Measurements from ENCODE around the gene MAEL. TPM values are rescaled to one million over a fixed set of nuclear protein-coding genes. Genes with fewer than 3 reads are reported as not detected.

MAEL gene
- not detected for total RNA-seq

DNA sequence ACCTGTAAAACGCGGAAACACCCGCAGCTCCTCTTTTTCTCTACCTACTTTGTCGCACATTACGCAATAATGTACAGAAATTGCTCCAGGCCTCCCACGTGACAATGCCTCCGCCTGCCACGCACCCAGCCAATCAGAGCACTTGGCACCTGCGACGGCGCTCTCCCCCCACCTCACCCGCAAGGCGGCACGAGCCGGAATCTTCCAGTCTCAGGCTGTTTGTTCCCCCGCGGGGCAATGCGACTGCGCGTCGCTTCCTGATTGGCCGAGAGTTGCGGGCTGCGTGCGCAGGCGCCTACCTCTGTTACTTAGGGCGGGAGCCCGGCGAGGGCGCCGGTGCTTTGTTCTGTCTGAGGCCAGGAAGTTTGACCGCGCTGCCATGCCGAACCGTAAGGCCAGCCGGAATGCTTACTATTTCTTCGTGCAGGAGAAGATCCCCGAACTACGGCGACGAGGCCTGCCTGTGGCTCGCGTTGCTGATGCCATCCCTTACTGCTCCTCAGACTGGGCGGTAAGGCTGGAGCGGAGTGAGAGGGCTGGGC is at the start of gene MAEL:
Gene MAEL (plus strand): TSS at position 307 of the 542 bp plus-strand sequence. CDS start 73 bp downstream, at position 380.

DNA sequence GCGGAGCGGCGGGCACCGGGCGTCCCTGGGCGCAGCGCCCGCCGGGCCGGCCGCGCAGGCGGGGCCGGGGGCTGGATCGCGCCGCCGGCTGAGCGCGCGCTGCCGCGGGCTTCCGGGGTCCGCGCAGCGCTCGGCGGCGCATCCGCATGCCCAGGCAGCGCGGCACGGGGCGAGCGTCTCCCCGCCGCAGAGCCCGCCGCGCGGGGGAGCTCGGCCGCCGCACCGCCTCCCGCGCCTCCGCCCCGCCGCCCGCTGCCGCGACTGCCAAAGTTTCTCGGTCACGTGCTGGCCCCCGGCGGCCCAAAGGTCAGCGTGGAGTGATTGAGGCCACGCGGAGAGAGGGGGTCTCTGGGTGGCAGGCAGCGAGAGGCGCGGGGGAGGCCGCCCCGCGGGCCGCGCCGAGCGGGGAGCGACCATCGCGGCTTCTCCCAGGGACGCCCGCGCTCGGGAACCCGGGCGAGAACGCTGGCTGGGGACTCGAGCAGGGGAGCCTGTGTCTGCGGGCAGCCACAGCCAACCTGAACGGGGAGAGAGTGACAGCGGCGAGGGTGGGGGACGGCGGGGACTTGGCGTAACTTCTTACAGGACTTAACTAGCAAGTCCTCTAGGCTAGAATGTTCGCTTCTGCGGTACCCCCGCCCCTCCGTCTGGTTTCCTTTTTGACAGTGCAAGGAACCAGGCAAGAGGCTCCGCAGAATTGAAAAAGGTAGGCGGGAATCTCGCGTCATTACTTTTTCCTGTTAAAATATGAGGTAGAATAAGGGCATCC is 13.5 kb upstream of the MAEL start, which contains the start of gene ILDR2:
Gene ILDR2 (minus strand): TSS at position 180 of the 769 bp plus-strand sequence. CDS start 272 bp downstream, outside the sequence.

Small RNA genes lying within 50 kb of the gene (small RNA-seq; reads per million reads assigned to genes)
- gene RNA5SP65: 0.99 to 1.6 reads per million in 2 donors

Other genes with a start within 250 kb of the MAEL start
- gene POGK, start 149.8 kb upstream of the MAEL start, total RNA-seq: 10 to 100 TPM; 28.2 to 38.3 TPM
- 10 to 100 TPM in 1 of 2 donors, 1 to 10 TPM in 1; 9.3 to 10.7 TPM for gene TADA1, start 113.0 kb upstream of the MAEL start, total RNA-seq
- gene ILDR2, start 13.7 kb upstream of the MAEL start, total RNA-seq: not detected
- not detected for gene GPA33, start 101.1 kb downstream of the MAEL start, total RNA-seq
- not detected for gene STYXL2, start 104.8 kb downstream of the MAEL start, total RNA-seq
- gene POU2F1, start 231.6 kb downstream of the MAEL start, total RNA-seq: 10 to 100 TPM in 1 of 2 donors, 1 to 10 TPM in 1; 10.0 to 10.3 TPM